K562 (cell line): Measurements from ENCODE around the gene NINJ1. TPM values are rescaled to one million over a fixed set of nuclear protein-coding genes. Genes with fewer than 3 reads are reported as not detected.

Experiments
- ATAC-seq: fragments of 200-7000 bp; cut with Tn5 transposase; 3 replicates; pipeline ENCODE4 v1.9.1; 2020; ENCODE audit warnings: moderate library complexity
- BruUV-seq: library from RNA; stranded (reverse); fragments of 400-500 nt; replicated peaks from 2 replicates; lab custom pipeline; 2021; lab: Mats Ljungman, UMichigan
- CTCF ChIA-PET: fragments of 300-600 bp; formaldehyde crosslinking; extraction: SDS; loops from one replicate; lab custom pipeline; 2021; ENCODE audit warnings: low intra/inter-chr PET ratio; lab: Yijun Ruan, JAX
- POLR2A ChIA-PET: fragments of 300-600, 350-650 bp; sonication (Branson Sonifier 250); formaldehyde crosslinking; extraction: SDS; loops from one replicate; lab custom pipeline; 2021; ENCODE audit warnings: antibody characterized with exemption, inconsistent platforms; lab: Yijun Ruan, JAX
- DNase-seq, 4 experiments: peaks; one replicate each; pipeline versions ENCODE4 v3.0.0 to v3.0.0-alpha.2; 2011 to 2018; ENCODE audit warnings: low spot score in 3 of 4, mixed read lengths in 3 of 4; ENCODE audit errors: extremely low read depth in 1 of 4
- FAIRE-seq: peaks from 2 replicates; lab custom pipeline; 2011; peaks lifted over from hg19 to GRCh38; lab: Jason Lieb, UNC
- H2AFZ ChIP-seq: 2 replicates; pipeline ENCODE4 v1.6.0; 2011; ENCODE audit warnings: low read depth, low read length, control low read depth, inconsistent platforms
- H3K27ac ChIP-seq: fragments of 200-600 bp; 3 replicates; pipeline ENCODE4 v1.8.0; 2011; ENCODE audit warnings: low read depth, mild to moderate bottlenecking, control low read depth, inconsistent platforms, low read length, moderate library complexity, mixed read lengths; ENCODE audit errors: extremely low read depth
- H3K27me3 ChIP-seq, 2 experiments: fragments of 300-600 bp in 1 of 2; 2 replicates in 1 of 2; 3 replicates in 1 of 2; pipeline versions ENCODE4 v1.6.0 to v1.8.0; 2011; ENCODE audit warnings: inconsistent platforms in 2 of 2, low read length in 2 of 2, mild to moderate bottlenecking in 1 of 2, mixed read lengths in 1 of 2, moderate library complexity in 1 of 2; ENCODE audit not compliant: control insufficient read depth in 2 of 2, insufficient read depth in 2 of 2
- H3K36me3 ChIP-seq: fragments of 300-600 bp; 3 replicates; pipeline ENCODE4 v1.8.0; 2011; ENCODE audit warnings: mild to moderate bottlenecking, low read length, inconsistent platforms; ENCODE audit not compliant: control insufficient read depth, insufficient read depth
- H3K4me1 ChIP-seq, 2 experiments: fragments of 200-600 bp in 1 of 2; replicated peaks in 1 of 2; 2 replicates in 1 of 2; 3 replicates in 1 of 2; pipeline versions ENCODE4 v1.5.1 to v1.8.0; 2011; ENCODE audit warnings: inconsistent platforms in 2 of 2, low read length in 2 of 2, mild to moderate bottlenecking in 1 of 2, mixed read lengths in 1 of 2, moderate library complexity in 1 of 2; ENCODE audit not compliant: control insufficient read depth in 2 of 2, insufficient read depth in 2 of 2
- H3K4me2 ChIP-seq: 2 replicates; pipeline ENCODE4 v1.6.1; 2011; ENCODE audit warnings: low read length, control low read depth, inconsistent platforms, mixed read lengths; ENCODE audit not compliant: insufficient read depth
- H3K4me3 ChIP-seq: fragments of 200-600 bp; sonication (generic), shearing (Covaris generic); 2 replicates; pipeline ENCODE4 v1.5.1; 2016; ENCODE audit warnings: control low read depth, inconsistent platforms
- H3K79me2 ChIP-seq: fragments of 200-600 bp; 3 replicates; pipeline ENCODE4 v1.8.0; 2011; ENCODE audit warnings: low read length, inconsistent platforms; ENCODE audit not compliant: control insufficient read depth, insufficient read depth
- H3K9ac ChIP-seq, 2 experiments: 2 replicates each; pipeline versions ENCODE4 v1.6.0 to v1.6.1; 2011; ENCODE audit warnings: low read depth in 2 of 2, low read length in 2 of 2, control low read depth in 1 of 2, inconsistent platforms in 1 of 2, mild to moderate bottlenecking in 1 of 2, mixed read lengths in 1 of 2; ENCODE audit not compliant: insufficient read depth in 1 of 2
- H3K9me1 ChIP-seq: one replicate; pipeline ENCODE4 v1.6.0; 2011; ENCODE audit warnings: inconsistent platforms, mild to moderate bottlenecking, low read length, moderate library complexity; ENCODE audit not compliant: control insufficient read depth, insufficient read depth
- H3K9me3 ChIP-seq: replicated peaks from 2 replicates; pipeline ENCODE4 v1.5.1; 2011; ENCODE audit warnings: low read depth, low read length, inconsistent platforms; ENCODE audit not compliant: control insufficient read depth, insufficient read depth
- H4K20me1 ChIP-seq: replicated peaks from 2 replicates; pipeline ENCODE4 v1.6.1; 2011; ENCODE audit warnings: low read length, inconsistent platforms, mixed read lengths; ENCODE audit not compliant: control insufficient read depth, insufficient read depth
- CBFA2T3 ChIP-seq: fragments of 450-650 bp; IDR thresholded peaks from 2 replicates; pipeline ENCODE4 v1.6.1; 2017
- ELK3 ChIP-seq: fragments of 450-650 bp; formaldehyde crosslinking; IDR thresholded peaks from 2 replicates; pipeline ENCODE4 v1.4.0; 2020; ENCODE audit warnings: mild to moderate bottlenecking
- MXD1 ChIP-seq: fragments of 250-450 bp; sonication (Bioruptor Pico); IDR thresholded peaks from 2 replicates; pipeline ENCODE4 v1.8.0; 2021; ENCODE audit warnings: borderline replicate concordance, mild to moderate bottlenecking, moderate library complexity; ENCODE audit not compliant: poor library complexity, severe bottlenecking
- RNF219 ChIP-seq: fragments of 250-450 bp; sonication (Bioruptor Pico); IDR thresholded peaks from 2 replicates; pipeline ENCODE4 v1.5.0; 2022; ENCODE audit warnings: mild to moderate bottlenecking
- WGBS: fragments of 100-300 bp; shearing (Covaris generic); methylation state at CpG from one replicate; pipeline ENCODE4 v1.1.6; 2016; ENCODE audit warnings: low coverage, mixed read lengths; ENCODE audit not compliant: insufficient coverage; ENCODE audit errors: missing lambda C conversion rate; 5-methylcytosine and 5-hydroxymethylcytosine counted together
- in situ Hi-C: fragments of 300-500 bp; cut with MboI; formaldehyde crosslinking; loops from 4 replicates; pipeline ENCODE4 v1.15.0; 2018; ENCODE audit warnings: inconsistent platforms, mixed read lengths
- intact Hi-C: fragments of 100-400 bp; cut with micrococcal nuclease; formaldehyde crosslinking; loops from 2 replicates; pipeline ENCODE4 v1.14.2; 2022
- polyA plus RNA-seq, 8 experiments: library from polyadenylated mRNA; depleted of rRNA in 4 of 8; stranded (reverse) in 5 of 8; unstranded in 3 of 8; fragments of >200 nt; fragmentation: Nextera tagmentation in 2 of 8; fragmentation: Illumina TruSeq in 1 of 8; extraction: Ambion mirVana in 2 of 8; extraction: Trizol in 1 of 8; gene quantifications; 2 replicates each; pipeline versions ENCODE4 v1.2.1 to v1.2.3, GENCODE V29; 2011 to 2014; ENCODE audit warnings: inconsistent platforms in 1 of 8, missing spikeins in 1 of 8
- total RNA-seq, 7 experiments: library from RNA; depleted of rRNA in 6 of 7; stranded (reverse); fragments of >200 nt in 6 of 7; fragmentation: Illumina TruSeq in 2 of 7; extraction: Trizol in 2 of 7; gene quantifications; 2 replicates each; pipeline versions ENCODE4 v1.2.1 to v1.2.3, GENCODE V29; 2011 to 2021; ENCODE audit warnings: low replicate concordance in 1 of 7

Gene NINJ1
- total and polyA plus RNA-seq, 9 of the 15 experiments (the other 6 are each of a cell fraction or from before 2014, with no cell fraction given): 0.13 to 8.4 (median 4.9) TPM

GRCh38 chr9:93155716-93156474, 21.8 kb upstream of the NINJ1 start:
- Histone ChIP-seq H4K20me1 (0 out of 2 replicates have a peak, but pooled peaks cover 8% of the 10 kb centered on the region), H3K4me3 (no peak overlapping the region), H3K4me2 (no peak overlapping the region; the same call in 1 of the 2 replicates), H2AFZ (no peak overlapping the region), H3K4me1 (peaks cover 0 to 12% of the 10 kb centered on the region in 2 experiments; a peak in 2 of 5 replicates), H3K9me3 (no peaks in the 10 kb centered on the region), H3K79me2 (no peaks in the 10 kb centered on the region), H3K36me3 (no peaks in the 10 kb centered on the region), H3K27me3 (peaks cover 4 to 16% of the 10 kb centered on the region in 2 experiments; a peak in 3 of 5 replicates), H3K27ac (no peak overlapping the region), H3K9me1 (no peaks in the 10 kb centered on the region), H3K9ac (no peak overlapping the region)
- in situ Hi-C loops (no loop called here), intact Hi-C loops (no loop called here)
- no peak for FAIRE-seq
- DNase-seq: no peak
- ChIA-PET CTCF (no interaction called here), POLR2A (no interaction called here)
- no peak for ATAC-seq
- WGBS: 42% methylated on average over 14 of the region's 16 CpGs
- TF ChIP-seq RNF219 (CRISPR knock-in tag): no peak
- TF ChIP-seq ELK3 (CRISPR knock-in tag): no peak
- TF ChIP-seq CBFA2T3: peak; percentile 30; the same call in 1 of the 2 replicates
- TF ChIP-seq MXD1 (CRISPR knock-in tag): no peak
- BruUV-seq: no TSS peak
